GM06990 (cell line): ENCODE data around the gene U2AF1L4.

ENCODE experiments used
- DNase-seq: peaks from one replicate; pipeline ENCODE4 v3.0.0-alpha.2; 2011; ENCODE audit not compliant: insufficient read length; ENCODE audit errors: extremely low read depth
- H3K27me3 ChIP-seq: replicated peaks from 2 replicates; pipeline ENCODE4 v1.6.0; 2011; ENCODE audit warnings: low read length; ENCODE audit not compliant: control insufficient read depth, insufficient read depth
- H3K36me3 ChIP-seq: 2 replicates; pipeline ENCODE4 v1.5.1; 2011; ENCODE audit warnings: low read length; ENCODE audit not compliant: control insufficient read depth, insufficient read depth
- H3K4me3 ChIP-seq: replicated peaks from 2 replicates; pipeline ENCODE4 v1.5.1; 2011; ENCODE audit warnings: low read depth, mild to moderate bottlenecking, control low read depth, low read length
- CTCF ChIP-seq: IDR thresholded peaks from 2 replicates; pipeline ENCODE4 v1.5.1; 2011; ENCODE audit warnings: low read length, control low read depth, mild to moderate bottlenecking, inconsistent platforms; ENCODE audit not compliant: insufficient read depth, poor library complexity, severe bottlenecking

U2AF1L4 gene

DNA sequence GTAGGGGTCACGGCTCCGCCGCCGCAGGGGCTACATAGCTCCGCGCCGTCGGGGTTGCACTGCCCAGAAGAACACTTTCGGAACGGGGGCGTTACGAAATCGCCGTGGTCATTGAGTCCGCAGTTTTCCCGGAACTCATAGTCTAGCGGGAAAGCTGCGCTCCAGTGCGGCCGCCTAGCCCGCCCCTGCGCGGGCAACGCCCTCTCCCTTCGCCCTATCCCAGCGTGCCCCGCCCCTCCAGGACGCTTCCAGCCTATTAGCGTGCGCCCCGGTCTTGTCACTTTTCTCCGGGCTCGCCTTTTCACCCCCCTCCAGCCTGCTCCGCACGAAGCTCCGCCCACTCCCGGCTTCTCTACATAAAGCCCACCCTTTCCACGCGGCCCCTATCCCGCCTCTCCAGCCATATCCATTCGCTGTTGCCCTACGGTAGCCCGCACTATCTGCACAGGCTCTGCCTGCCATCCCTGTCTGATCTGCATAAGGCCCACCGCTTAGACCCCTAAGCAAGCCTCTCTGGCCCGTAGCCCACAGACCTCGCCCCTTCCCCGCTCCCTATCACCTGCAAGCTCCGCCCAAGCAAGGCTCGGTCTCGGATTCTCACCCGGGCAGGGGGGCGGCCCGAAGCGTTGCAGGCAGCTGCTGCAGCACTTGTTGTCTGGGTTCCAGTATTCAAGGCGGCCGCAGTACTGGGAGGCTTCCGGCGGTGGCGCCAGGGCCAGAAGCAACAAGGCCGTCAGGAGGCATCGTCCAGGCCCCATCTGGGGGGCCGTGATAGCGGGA is 4.6 kb downstream of the U2AF1L4 start:
- peak; percentile 94 for DNase-seq
- TF ChIP-seq CTCF: peak; percentile 40
- H3K4me3 ChIP-seq: peak overlapping the region; percentile 74
- peaks cover 17% of the 10 kb centered on the region for H3K36me3 ChIP-seq
- no peaks in the 10 kb centered on the region for H3K27me3 ChIP-seq

DNA sequence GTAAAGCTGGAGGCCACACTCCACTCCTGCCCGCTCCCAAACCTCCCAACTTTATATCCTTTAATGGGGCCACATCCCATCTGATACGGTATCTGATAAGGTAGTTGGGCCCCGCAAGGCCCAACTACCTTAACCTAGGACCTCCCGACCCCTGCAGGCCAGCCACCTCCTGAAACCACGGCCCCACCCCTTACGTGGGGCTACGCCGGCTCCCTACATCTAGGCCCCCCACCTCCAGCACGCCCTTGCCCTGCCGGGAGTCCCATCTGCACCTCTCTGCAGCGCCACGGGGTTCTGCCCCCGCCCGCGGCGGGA is 5.2 kb downstream of the U2AF1L4 start:
- H3K4me3 ChIP-seq: peak overlapping the region; percentile 74
- peaks cover 22% of the 10 kb centered on the region for H3K36me3 ChIP-seq
- no peak for DNase-seq
- no peak for TF ChIP-seq CTCF
- no peaks in the 10 kb centered on the region for H3K27me3 ChIP-seq

DNA sequence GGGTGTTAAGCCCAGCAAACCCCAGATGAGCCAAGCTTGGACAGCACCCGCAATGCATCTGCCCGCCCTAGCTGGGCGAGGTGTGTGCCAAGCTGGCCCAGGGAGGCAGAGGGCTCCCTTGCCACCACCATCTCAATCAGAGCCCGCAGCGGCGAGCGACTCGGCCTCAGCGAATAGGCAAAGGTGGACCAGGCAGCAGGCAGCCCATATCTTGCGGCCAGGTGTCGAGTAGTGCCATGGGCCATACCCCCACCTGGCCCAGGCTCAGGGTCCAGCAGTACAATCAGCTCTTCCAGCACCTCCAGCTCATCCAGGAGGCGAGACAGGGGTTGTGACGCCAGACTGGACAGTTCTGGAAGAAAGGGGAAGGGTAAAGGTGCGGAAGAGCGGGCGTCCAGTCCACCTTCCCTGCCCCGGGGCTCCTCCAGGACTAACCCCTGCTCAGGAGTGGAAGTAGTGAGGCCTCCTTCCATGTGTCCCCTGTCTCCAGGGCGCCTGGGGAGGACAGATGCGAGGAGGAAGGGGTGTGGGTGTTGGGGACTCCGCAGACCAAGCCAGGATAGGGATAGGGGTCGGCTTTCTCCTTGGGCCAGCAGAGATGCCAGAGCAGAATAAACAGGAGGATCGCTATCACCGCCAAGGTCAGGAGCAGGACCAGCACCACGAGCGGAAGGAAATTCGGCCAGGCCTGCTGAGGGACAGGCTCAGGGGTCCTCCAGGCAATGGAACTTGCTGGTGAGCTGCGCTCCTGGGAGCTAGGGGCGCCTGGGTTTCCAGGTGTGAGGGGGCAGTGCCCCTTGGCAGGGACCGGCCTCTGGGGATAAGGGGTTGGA is 5.7 kb downstream of the U2AF1L4 start:
- H3K36me3 ChIP-seq: peaks cover 26% of the 10 kb centered on the region
- H3K4me3 ChIP-seq: peak overlapping the region; percentile 74; the same call in 1 of the 2 replicates
- no peaks in the 10 kb centered on the region for H3K27me3 ChIP-seq
- DNase-seq: no peak
- TF ChIP-seq CTCF: no peak

GRCh38 chr19:35738887-35739229 is 6.4 kb downstream of the U2AF1L4 start:
- no peak for TF ChIP-seq CTCF
- H3K36me3 ChIP-seq: peaks cover 32% of the 10 kb centered on the region
- no peak overlapping the region for H3K4me3 ChIP-seq
- DNase-seq: no peak
- H3K27me3 ChIP-seq: no peaks in the 10 kb centered on the region

DNA sequence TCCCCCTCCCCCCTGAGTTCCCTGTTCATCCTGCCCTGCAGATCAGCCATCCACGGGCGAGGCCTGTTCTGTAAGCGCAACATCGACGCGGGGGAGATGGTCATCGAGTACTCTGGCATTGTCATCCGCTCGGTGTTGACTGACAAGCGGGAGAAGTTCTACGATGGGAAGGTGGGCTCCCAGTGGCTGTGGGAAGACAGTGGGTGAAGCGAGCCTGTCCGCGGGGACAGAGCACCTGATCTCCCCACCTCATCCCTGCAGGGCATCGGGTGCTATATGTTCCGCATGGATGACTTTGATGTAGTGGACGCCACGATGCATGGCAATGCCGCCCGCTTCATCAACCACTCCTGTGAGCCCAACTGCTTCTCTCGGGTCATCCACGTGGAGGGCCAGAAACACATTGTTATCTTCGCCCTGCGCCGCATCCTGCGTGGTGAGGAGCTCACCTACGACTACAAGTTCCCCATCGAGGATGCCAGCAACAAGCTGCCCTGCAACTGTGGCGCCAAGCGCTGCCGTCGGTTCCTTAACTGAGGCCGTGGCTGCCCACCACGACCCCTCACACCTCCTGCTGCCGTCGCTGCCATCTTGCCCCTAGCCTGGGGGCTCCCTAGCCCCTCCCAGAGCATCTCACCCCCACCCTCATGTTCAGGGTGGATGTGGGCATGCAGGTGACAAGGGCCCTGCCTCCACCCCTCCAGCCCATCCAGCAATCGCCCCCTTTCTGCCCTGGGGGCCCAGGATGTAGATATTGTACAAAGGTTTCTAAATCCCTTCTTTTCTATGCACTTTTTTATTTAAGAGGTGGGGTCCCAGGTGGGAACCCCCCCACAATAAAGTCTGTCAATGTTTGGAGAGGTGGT is 7.0 kb downstream of the U2AF1L4 start:
- Histone ChIP-seq H3K27me3 (no peaks in the 10 kb centered on the region), H3K4me3 (no peak overlapping the region), H3K36me3 (peaks cover 37% of the 10 kb centered on the region)
- TF ChIP-seq CTCF: no peak
- DNase-seq: no peak
